ENCODE measurements around the gene ZDHHC8. TPM values are rescaled to one million over a fixed set of nuclear protein-coding genes. Genes with fewer than 3 reads are reported as not detected.
A peak's percentile ranks its signal among the peaks of the same experiment; 100 is the strongest.

Gene ZDHHC8
- total RNA-seq, 2 experiments from 2014 or later: 46.3 to 46.5 TPM

GRCh38 chr22:20128902-20129746, 2.5 kb upstream of the ZDHHC8 start:
- Mint-ChIP-seq H3K27ac (peak overlapping the region; percentile 81), H3K27me3 (no peaks in the 10 kb centered on the region), H3K4me1 (ENCODE audit: low read depth) (peaks cover 27% of the 10 kb centered on the region), H3K4me3 (no peak overlapping the region), H3K36me3 (peaks cover 17% of the 10 kb centered on the region), H3K9me3 (no peaks in the 10 kb centered on the region)
- CTCF ChIA-PET: interaction anchor here (0.5 to 3.8 kb wide), 15 partner anchors 10 to 399 kb away, joined by 3 to 25 read pairs (median 3); partner anchors contain the start of gene TRMT2A
- POLR2A ChIA-PET: interaction anchor here (1.2 to 2.8 kb wide), 2 partner anchors 11 to 13 kb away, joined by 3 to 17 read pairs; partner anchors contain the start of genes RANBP1 and TRMT2A
- intact Hi-C loops (cut with micrococcal nuclease): loop anchor here (1.0 kb wide), 2 partner anchors 159 to 167 kb away; no protein-coding TSS in a partner anchor
- peak; percentile 75 for DNase-seq

DNA sequence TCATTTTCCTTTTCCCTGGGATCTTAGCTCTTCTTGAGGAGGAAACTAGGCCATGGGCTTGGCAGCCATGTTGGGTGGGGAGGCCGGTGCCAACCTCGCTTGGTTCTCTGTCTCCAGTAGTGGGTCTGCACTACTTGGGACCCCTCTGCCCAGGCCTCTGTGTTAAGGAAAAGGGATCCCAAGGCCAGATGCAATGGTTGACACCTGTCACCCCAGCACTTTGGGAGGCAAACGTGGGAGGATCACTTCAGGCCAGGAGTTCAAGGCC, 1.9 kb upstream of the ZDHHC8 start:
- Mint-ChIP-seq H3K27ac (peak overlapping the region; percentile 81), H3K36me3 (peaks cover 16% of the 10 kb centered on the region), H3K4me1 (ENCODE audit: low read depth) (peaks cover 30% of the 10 kb centered on the region), H3K27me3 (no peaks in the 10 kb centered on the region), H3K9me3 (no peaks in the 10 kb centered on the region), H3K4me3 (no peak overlapping the region)
- intact Hi-C loops (cut with micrococcal nuclease): loop anchor here (1.0 kb wide), 2 partner anchors 159 to 167 kb away; no protein-coding TSS in a partner anchor
- ChIA-PET CTCF (interaction anchor here (0.5 to 3.8 kb wide), 14 partner anchors 10 to 182 kb away, joined by 3 to 25 read pairs (median 3); partner anchors contain the start of gene TRMT2A), POLR2A (interaction anchor here (1.2 to 2.8 kb wide), 2 partner anchors 12 to 14 kb away, joined by 3 to 17 read pairs; partner anchors contain the start of genes RANBP1 and TRMT2A)
- DNase-seq: no peak

DNA sequence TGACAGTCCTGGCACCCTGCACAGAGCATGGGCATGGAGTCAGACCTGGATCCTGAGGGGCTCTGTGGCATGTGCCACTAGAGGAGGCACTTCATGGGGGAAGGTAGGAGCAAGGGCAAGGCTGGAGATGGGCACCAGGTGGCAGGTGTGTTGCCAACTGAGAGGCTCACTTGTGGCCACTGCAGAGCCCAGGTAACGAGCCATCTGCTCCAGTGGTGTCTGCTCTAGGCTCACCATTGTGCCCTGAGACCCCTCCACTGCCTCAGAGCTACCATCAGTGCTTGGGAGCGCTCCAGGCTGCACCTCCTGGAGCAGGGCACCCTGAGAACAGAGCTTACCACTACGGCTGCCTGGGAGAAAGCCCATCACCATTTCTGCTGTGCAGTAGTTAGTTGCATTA, 1.3 kb upstream of the ZDHHC8 start:
- H3K4me3 Mint-ChIP-seq: peak overlapping the region; percentile 45
- H3K27ac Mint-ChIP-seq: no peak overlapping the region
- CTCF ChIA-PET: interaction anchor here (1.0 to 3.8 kb wide), 4 partner anchors 9 to 159 kb away, joined by 3 to 25 read pairs (median 8); no protein-coding TSS in a partner anchor
- POLR2A ChIA-PET: interaction anchor here (0.8 to 2.8 kb wide), 3 partner anchors 8 to 12 kb away, joined by 3 to 17 read pairs (median 6); partner anchors contain the start of gene TRMT2A
- peaks cover 11% of the 10 kb centered on the region for H3K36me3 Mint-ChIP-seq
- H3K27me3 Mint-ChIP-seq: no peaks in the 10 kb centered on the region
- H3K9me3 Mint-ChIP-seq: no peaks in the 10 kb centered on the region
- intact Hi-C loops (cut with micrococcal nuclease): no loop called here
- peak; percentile 33 for DNase-seq
- H3K4me1 Mint-ChIP-seq (ENCODE audit: low read depth): peaks cover 30% of the 10 kb centered on the region

- POLR2A ChIA-PET: interaction anchor here (0.8 to 2.8 kb wide), 3 partner anchors 9 to 13 kb away, joined by 3 to 17 read pairs (median 6); partner anchors contain the start of gene TRMT2A
- H3K4me3 Mint-ChIP-seq: peak overlapping the region; percentile 45
- no peaks in the 10 kb centered on the region for H3K9me3 Mint-ChIP-seq
- H3K27ac Mint-ChIP-seq: no peak overlapping the region
- peaks cover 32% of the 10 kb centered on the region for H3K4me1 Mint-ChIP-seq (ENCODE audit: low read depth)
- DNase-seq: peak; percentile 75
- peaks cover 8% of the 10 kb centered on the region for H3K36me3 Mint-ChIP-seq
- CTCF ChIA-PET: interaction anchor here (1.1 to 3.8 kb wide), 2 partner anchors 9 to 160 kb away, joined by 3 to 25 read pairs; no protein-coding TSS in a partner anchor
- no peaks in the 10 kb centered on the region for H3K27me3 Mint-ChIP-seq
- intact Hi-C loops (cut with micrococcal nuclease): loop anchor here (1.0 kb wide), 1 partner anchor 14 kb away; the partner anchor contains the start of gene TRMT2A
Measured at GRCh38 chr22:20130731-20131596, 640 bp upstream of the ZDHHC8 start.

GRCh38 chr22:20131859-20132685, 468 bp downstream of the ZDHHC8 start:
- ChIA-PET POLR2A (no interaction called here), CTCF (no interaction called here)
- Mint-ChIP-seq H3K27me3 (no peaks in the 10 kb centered on the region), H3K36me3 (peaks cover 4% of the 10 kb centered on the region), H3K27ac (no peak overlapping the region), H3K9me3 (no peaks in the 10 kb centered on the region), H3K4me1 (ENCODE audit: low read depth) (peaks cover 37% of the 10 kb centered on the region), H3K4me3 (peak overlapping the region; percentile 72)
- peak; percentile 20 for DNase-seq
- intact Hi-C loops (cut with micrococcal nuclease): loop anchor here (1.0 kb wide), 1 partner anchor 15 kb away; the partner anchor contains the start of gene TRMT2A

DNA sequence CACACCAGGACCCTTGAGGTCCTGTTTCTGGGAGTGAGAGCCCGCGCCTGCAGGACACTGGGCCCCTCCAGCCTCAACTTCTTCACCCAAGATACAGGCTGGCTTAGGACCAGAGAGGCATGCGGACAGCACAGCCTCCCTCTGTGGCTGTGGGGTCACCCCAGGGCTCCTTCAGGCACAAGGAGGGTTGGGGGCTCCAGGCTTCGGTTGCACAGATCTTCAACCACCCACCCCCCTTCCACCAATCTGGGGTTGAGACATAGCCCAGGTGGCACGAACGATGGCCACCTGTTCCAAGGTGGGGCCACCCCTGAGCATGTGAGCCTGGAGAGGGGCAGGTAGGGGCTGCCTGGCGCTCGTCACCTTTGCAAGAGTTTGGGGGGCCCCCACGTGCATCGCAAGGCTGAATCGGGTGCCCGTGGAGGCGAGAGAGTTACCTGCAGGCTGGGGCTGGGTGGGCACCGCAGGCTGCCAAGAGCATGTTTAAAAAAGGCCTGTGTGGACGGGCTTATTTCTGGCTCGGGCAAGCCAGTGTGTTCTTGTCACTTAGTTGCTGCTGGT, 1.2 kb downstream of the ZDHHC8 start:
- CTCF ChIA-PET: no interaction called here
- Mint-ChIP-seq H3K36me3 (no peaks in the 10 kb centered on the region), H3K9me3 (no peaks in the 10 kb centered on the region), H3K27ac (no peak overlapping the region), H3K27me3 (no peaks in the 10 kb centered on the region), H3K4me3 (peak overlapping the region; percentile 72), H3K4me1 (ENCODE audit: low read depth) (peaks cover 37% of the 10 kb centered on the region)
- POLR2A ChIA-PET: no interaction called here
- intact Hi-C loops (cut with micrococcal nuclease): no loop called here
- no peak for DNase-seq

GRCh38 chr22:20133930-20134549, 2.4 kb downstream of the ZDHHC8 start:
- intact Hi-C loops (cut with micrococcal nuclease): no loop called here
- Mint-ChIP-seq H3K27ac (no peak overlapping the region), H3K4me3 (peak overlapping the region; percentile 53), H3K4me1 (ENCODE audit: low read depth) (peaks cover 35% of the 10 kb centered on the region), H3K9me3 (no peaks in the 10 kb centered on the region), H3K36me3 (no peaks in the 10 kb centered on the region), H3K27me3 (no peaks in the 10 kb centered on the region)
- no peak for DNase-seq
- ChIA-PET POLR2A (no interaction called here), CTCF (no interaction called here)

GRCh38 chr22:20135265-20135664, 3.7 kb downstream of the ZDHHC8 start:
- Mint-ChIP-seq H3K36me3 (no peaks in the 10 kb centered on the region), H3K27ac (no peak overlapping the region), H3K4me1 (ENCODE audit: low read depth) (peaks cover 29% of the 10 kb centered on the region), H3K4me3 (no peak overlapping the region), H3K9me3 (no peaks in the 10 kb centered on the region), H3K27me3 (no peaks in the 10 kb centered on the region)
- intact Hi-C loops (cut with micrococcal nuclease): no loop called here
- POLR2A ChIA-PET: no interaction called here
- CTCF ChIA-PET: no interaction called here
- DNase-seq: no peak

- H3K27ac Mint-ChIP-seq: no peak overlapping the region
- no peaks in the 10 kb centered on the region for H3K9me3 Mint-ChIP-seq
- no peaks in the 10 kb centered on the region for H3K36me3 Mint-ChIP-seq
- no peak for DNase-seq
- intact Hi-C loops (cut with micrococcal nuclease): no loop called here
- H3K4me1 Mint-ChIP-seq (ENCODE audit: low read depth): peaks cover 29% of the 10 kb centered on the region
- ChIA-PET POLR2A (no interaction called here), CTCF (no interaction called here)
- no peak overlapping the region for H3K4me3 Mint-ChIP-seq
- no peaks in the 10 kb centered on the region for H3K27me3 Mint-ChIP-seq
Measured at GRCh38 chr22:20135806-20136602, 4.4 kb downstream of the ZDHHC8 start.

GRCh38 chr22:20136603-20136873, 4.9 kb downstream of the ZDHHC8 start:
- POLR2A ChIA-PET: no interaction called here
- no peaks in the 10 kb centered on the region for H3K9me3 Mint-ChIP-seq
- intact Hi-C loops (cut with micrococcal nuclease): no loop called here
- CTCF ChIA-PET: no interaction called here
- H3K4me1 Mint-ChIP-seq (ENCODE audit: low read depth): peaks cover 29% of the 10 kb centered on the region
- no peak overlapping the region for H3K4me3 Mint-ChIP-seq
- DNase-seq: no peak
- no peaks in the 10 kb centered on the region for H3K27me3 Mint-ChIP-seq
- no peak overlapping the region for H3K27ac Mint-ChIP-seq
- H3K36me3 Mint-ChIP-seq: no peaks in the 10 kb centered on the region

Measured in activated CD4-positive, alpha-beta memory T cell treated with anti-CD3 and anti-CD28 coated beads for 36 hours (primary cell).